ENCODE data around the gene YOD1. TPM values are rescaled to one million over a fixed set of nuclear protein-coding genes. Genes with fewer than 3 reads are reported as not detected.

The YOD1 gene
- total and polyA plus RNA-seq, 2 of the 4 experiments (the other 2 are of a cell fraction), result 1.8 to 5.4 TPM

DNA sequence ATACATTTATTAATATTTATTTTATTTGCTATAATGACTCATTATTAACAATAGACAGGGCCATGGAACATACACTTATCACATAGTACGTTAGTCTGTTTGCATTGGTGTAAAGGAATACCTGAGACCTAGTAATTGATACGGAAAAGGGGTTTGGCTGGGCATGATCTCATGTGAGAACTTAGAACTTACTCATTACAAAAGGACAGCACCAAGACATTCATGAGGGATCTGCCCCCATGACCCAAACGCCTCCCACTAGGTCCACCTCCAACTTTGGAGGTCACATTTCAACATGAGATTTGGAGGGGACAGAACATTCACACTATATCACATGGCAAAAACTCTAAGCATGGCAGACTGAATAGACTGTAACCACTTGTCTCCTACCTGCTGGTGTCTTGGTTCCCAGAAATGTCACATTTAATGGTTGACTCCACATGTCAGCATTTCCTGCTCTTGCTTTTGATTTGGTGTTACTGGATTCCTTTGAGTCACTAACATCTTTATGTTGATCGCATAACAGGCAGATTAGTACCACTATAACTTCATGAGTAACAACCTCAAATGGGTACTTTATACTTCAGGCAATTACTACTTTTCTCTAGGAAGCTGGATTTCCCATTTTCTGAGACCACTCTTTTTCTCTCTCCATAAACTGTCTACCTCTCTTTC lies 15.0 kb downstream of the YOD1 start:
- Histone ChIP-seq H3K4me1 (ENCODE audit: control insufficient read depth, insufficient read depth, low read length) (peaks cover 2% of the 10 kb centered on the region), H3K36me3 (ENCODE audit: control insufficient read depth, insufficient read depth, low read length) (no peaks in the 10 kb centered on the region), H3K9me1 (ENCODE audit: insufficient read depth, low read length) (peaks cover 8% of the 10 kb centered on the region; the same call in 1 of the 2 replicates), H3K4ac (ENCODE audit: low read depth, low read length) (no peak overlapping the region), H4K91ac (ENCODE audit: insufficient read depth, low read depth, low read length) (no peak overlapping the region), H2AK9ac (replicated peaks; ENCODE audit: low read depth, low read length, poor library complexity) (no peak overlapping the region), H3K56ac (ENCODE audit: extremely low read depth, insufficient read depth, low read length) (no peak overlapping the region), H3K4me2 (ENCODE audit: low read depth, low read length) (no peak overlapping the region), H3K27ac (ENCODE audit: insufficient read depth, low read length) (no peak overlapping the region), H2BK120ac (ENCODE audit: low read depth, low read length) (no peak overlapping the region), H3K79me1 (ENCODE audit: low read depth in 1 of 2, low read length in 2 of 2) (no peaks in the 10 kb centered on the region), H2BK5ac (ENCODE audit: low read depth, low read length, poor library complexity, severe bottlenecking) (no peak overlapping the region), H3K14ac (replicated peaks; ENCODE audit: low read depth, low read length) (0 out of 2 replicates have a peak overlapping the region, but pooled peaks have one; percentile 41), H4K20me1 (ENCODE audit: insufficient read depth, low read length) (no peaks in the 10 kb centered on the region), H2BK15ac (ENCODE audit: low read depth, low read length) (no peak overlapping the region), H3K9ac (ENCODE audit: low read depth, low read length) (no peak overlapping the region), H3K23ac (ENCODE audit: low read depth, low read length) (no peak overlapping the region), H4K8ac (ENCODE audit: low read depth in 2 of 2, low read length in 2 of 2) (no peak overlapping the region), H3K27me3 (ENCODE audit: control insufficient read depth, insufficient read depth, low read length) (peaks cover 5% of the 10 kb centered on the region), H2BK20ac (ENCODE audit: low read depth, low read length) (no peak overlapping the region), H2AFZ (replicated peaks; ENCODE audit: low read length, poor library complexity) (no peak overlapping the region), H3K9me3 (ENCODE audit: control insufficient read depth, insufficient read depth, low read length) (no peaks in the 10 kb centered on the region), H2AK5ac (ENCODE audit: low read depth, low read length) (no peak overlapping the region; the same call in 1 of the 2 replicates), H4K5ac (ENCODE audit: low read depth, low read length) (no peak overlapping the region), H3K4me3 (ENCODE audit: insufficient read depth, low read depth, low read length) (no peak overlapping the region), H3K18ac (ENCODE audit: low read depth, low read length) (no peak overlapping the region)
- dilution Hi-C loops (cut with HindIII; ENCODE audit: low sequenced_read_pairs, unreplicated experiment), result no loop called here
- ChIA-PET POLR2A (ENCODE audit: unreplicated experiment) (no interaction called here), CTCF (no interaction called here)
- no peak for DNase-seq
- in situ Hi-C loops (cut with MboI; ENCODE audit: low sequenced_read_pairs), result no loop called here
- ATAC-seq (ENCODE audit: low read depth), result no peak
- WGBS, 2 experiments (ENCODE audit: extremely low coverage in 2 of 2, insufficient read length in 1 of 2), result no CpG with 5 or more reads among the region's 4 CpGs
- TF ChIP-seq SMC3 (IDR thresholded peaks at IDR 0.05; ENCODE audit: low read depth, low read length), result no peak
- no peak for TF ChIP-seq MAZ (IDR thresholded peaks at IDR 0.05; ENCODE audit: borderline replicate concordance, low read depth, low read length)
- TF ChIP-seq MAFK (IDR thresholded peaks at IDR 0.05; ENCODE audit: low read depth, low read length), result no peak
- no peak for TF ChIP-seq RAD21 (IDR thresholded peaks at IDR 0.05; ENCODE audit: low read length)
- no peak for TF ChIP-seq BHLHE40 (IDR thresholded peaks at IDR 0.05; ENCODE audit: low read depth, low read length)
- TF ChIP-seq, protein P1, sequence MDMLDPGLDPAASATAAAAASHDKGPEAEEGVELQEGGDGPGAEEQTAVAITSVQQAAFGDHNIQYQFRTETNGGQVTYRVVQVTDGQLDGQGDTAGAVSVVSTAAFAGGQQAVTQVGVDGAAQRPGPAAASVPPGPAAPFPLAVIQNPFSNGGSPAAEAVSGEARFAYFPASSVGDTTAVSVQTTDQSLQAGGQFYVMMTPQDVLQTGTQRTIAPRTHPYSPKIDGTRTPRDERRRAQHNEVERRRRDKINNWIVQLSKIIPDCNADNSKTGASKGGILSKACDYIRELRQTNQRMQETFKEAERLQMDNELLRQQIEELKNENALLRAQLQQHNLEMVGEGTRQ (IDR thresholded peaks at IDR 0.05; ENCODE audit: low read depth, low read length), result no peak
- TF ChIP-seq NFE2L2 (IDR thresholded peaks at IDR 0.05; ENCODE audit: low read depth, low read length), result no peak
- no peak for TF ChIP-seq CHD1 (IDR thresholded peaks at IDR 0.05; ENCODE audit: low read depth, low read length)
- TF ChIP-seq MXI1 (IDR thresholded peaks at IDR 0.05; ENCODE audit: borderline replicate concordance, low read depth, low read length), result no peak
- TF ChIP-seq CEBPB (IDR thresholded peaks at IDR 0.05; ENCODE audit: low read depth, low read length), result no peak
- TF ChIP-seq, protein P2, sequence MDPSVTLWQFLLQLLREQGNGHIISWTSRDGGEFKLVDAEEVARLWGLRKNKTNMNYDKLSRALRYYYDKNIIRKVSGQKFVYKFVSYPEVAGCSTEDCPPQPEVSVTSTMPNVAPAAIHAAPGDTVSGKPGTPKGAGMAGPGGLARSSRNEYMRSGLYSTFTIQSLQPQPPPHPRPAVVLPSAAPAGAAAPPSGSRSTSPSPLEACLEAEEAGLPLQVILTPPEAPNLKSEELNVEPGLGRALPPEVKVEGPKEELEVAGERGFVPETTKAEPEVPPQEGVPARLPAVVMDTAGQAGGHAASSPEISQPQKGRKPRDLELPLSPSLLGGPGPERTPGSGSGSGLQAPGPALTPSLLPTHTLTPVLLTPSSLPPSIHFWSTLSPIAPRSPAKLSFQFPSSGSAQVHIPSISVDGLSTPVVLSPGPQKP (IDR thresholded peaks at IDR 0.05; ENCODE audit: borderline replicate concordance, low read depth, low read length), result no peak
- no peak for TF ChIP-seq POLR2A (IDR thresholded peaks at IDR 0.05; ENCODE audit: low read depth, low read length)
- no TSS peak for BruUV-seq (replicated peaks)
- intact Hi-C loops (cut with micrococcal nuclease), result no loop called here

All from IMR-90 (cell line).